Testis (tissue), 3 donors: Measurements from ENCODE around the gene KCNJ16. TPM values are rescaled to one million over a fixed set of nuclear protein-coding genes. Genes with fewer than 3 reads are reported as not detected.
A peak's percentile ranks its signal among the peaks of the same experiment; 100 is the strongest.

ENCODE experiments used
- DNase-seq: peaks from one replicate; pipeline ENCODE4 v3.0.0-alpha.2; 2019
- H3K27ac ChIP-seq, 2 donors: fragments of 200-600 bp; sonication (generic); one replicate each; pipeline ENCODE4 v1.5.1; 2019
- H3K27me3 ChIP-seq: fragments of 200-600 bp; sonication (generic); one replicate; pipeline ENCODE4 v1.5.1; 2019
- H3K36me3 ChIP-seq: fragments of 200-600 bp; sonication (generic); one replicate; pipeline ENCODE4 v1.5.1; 2017; ENCODE audit warnings: low read depth; ENCODE audit errors: missing control alignments
- H3K4me1 ChIP-seq: fragments of 200-600 bp; sonication (generic); one replicate; pipeline ENCODE4 v1.5.1; 2019
- H3K4me3 ChIP-seq, 2 donors: fragments of 200-600 bp; sonication (generic); one replicate each; pipeline ENCODE4 v1.5.1; 2017 to 2019
- H3K9me3 ChIP-seq: fragments of 200-600 bp; sonication (generic); one replicate; pipeline ENCODE4 v1.5.1; 2017
- POLR2A ChIP-seq: fragments of 450-650 bp; IDR thresholded peaks from one replicate; pipeline ENCODE4 v1.6.1; 2017; ENCODE audit warnings: antibody characterized with exemption, mild to moderate bottlenecking, moderate library complexity
- WGBS, 2 donors: methylation state at CpG; one replicate each; pipeline ENCODE4 v1.1.5; 2018; 5-methylcytosine and 5-hydroxymethylcytosine counted together
- intact Hi-C: fragments of 100-400 bp; cut with DNase I; formaldehyde crosslinking; loops from one replicate; pipeline ENCODE4 v1.15.1; 2023; ENCODE audit warnings: low total_unique reads
- polyA plus RNA-seq: library from polyadenylated mRNA; stranded (reverse); fragments of 350-450 nt; fragmentation: Illumina TruSeq; extraction: RNeasy Lipid Tissue Mini Kit (QIAGEN cat#74804); gene quantifications from one replicate; pipeline ENCODE4 v1.2.3, GENCODE V29; 2014; ENCODE audit warnings: low read depth, low replicate concordance; ENCODE audit not compliant: insufficient read depth
- total RNA-seq, 2 donors: library from RNA; depleted of rRNA; stranded (reverse); fragments of >200 nt; gene quantifications; one replicate each; pipeline ENCODE4 v1.2.3, GENCODE V29; 2016
- TF ChIP-seq, protein P1 (sequence below), 3 experiments: fragments of 450-650 bp in 2 of 3; fragments of 200-600 bp in 1 of 3; sonication (generic) in 1 of 3; IDR thresholded peaks; one replicate each; pipeline ENCODE4 v1.5.1; 2016 to 2019; ENCODE audit warnings: antibody characterized with exemption in 3 of 3, mild to moderate bottlenecking in 2 of 3, moderate library complexity in 1 of 3

Gene KCNJ16
- total and polyA plus RNA-seq, 3 donors from 2014 or later: 2.0 to 3.7 (median 2.2) TPM

DNA sequence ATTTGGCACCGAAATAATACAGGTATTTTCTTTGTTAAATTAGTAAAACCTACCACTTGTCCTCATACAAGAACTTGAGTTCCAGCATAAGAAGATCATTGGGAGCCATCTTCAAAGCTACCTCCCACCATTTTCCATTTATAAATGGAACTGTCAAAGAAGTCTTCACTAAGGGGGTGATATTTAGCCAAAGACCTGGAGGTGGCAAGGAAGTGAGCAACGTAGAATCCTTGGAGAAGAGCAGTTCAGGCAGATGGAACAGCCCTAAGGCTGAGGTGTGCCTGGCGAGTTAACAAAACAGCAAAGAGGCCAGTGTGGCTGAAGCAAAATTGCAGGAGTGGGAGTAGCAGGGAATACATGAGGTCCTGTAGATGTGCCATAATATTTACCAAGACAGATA lies 1.8 kb downstream of the KCNJ16 start:
- Histone ChIP-seq H3K27me3 (no peaks in the 10 kb centered on the region), H3K9me3 (no peaks in the 10 kb centered on the region), H3K4me1 (peaks cover 28% of the 10 kb centered on the region), H3K36me3 (no peaks in the 10 kb centered on the region), H3K4me3 (no peak overlapping the region), H3K27ac (no peak overlapping the region)
- 62 to 72% methylated on average over 3 of the region's 3 CpGs for WGBS, 2 donors
- intact Hi-C loops: no loop called here
- DNase-seq: no peak
- TF ChIP-seq, protein P1, sequence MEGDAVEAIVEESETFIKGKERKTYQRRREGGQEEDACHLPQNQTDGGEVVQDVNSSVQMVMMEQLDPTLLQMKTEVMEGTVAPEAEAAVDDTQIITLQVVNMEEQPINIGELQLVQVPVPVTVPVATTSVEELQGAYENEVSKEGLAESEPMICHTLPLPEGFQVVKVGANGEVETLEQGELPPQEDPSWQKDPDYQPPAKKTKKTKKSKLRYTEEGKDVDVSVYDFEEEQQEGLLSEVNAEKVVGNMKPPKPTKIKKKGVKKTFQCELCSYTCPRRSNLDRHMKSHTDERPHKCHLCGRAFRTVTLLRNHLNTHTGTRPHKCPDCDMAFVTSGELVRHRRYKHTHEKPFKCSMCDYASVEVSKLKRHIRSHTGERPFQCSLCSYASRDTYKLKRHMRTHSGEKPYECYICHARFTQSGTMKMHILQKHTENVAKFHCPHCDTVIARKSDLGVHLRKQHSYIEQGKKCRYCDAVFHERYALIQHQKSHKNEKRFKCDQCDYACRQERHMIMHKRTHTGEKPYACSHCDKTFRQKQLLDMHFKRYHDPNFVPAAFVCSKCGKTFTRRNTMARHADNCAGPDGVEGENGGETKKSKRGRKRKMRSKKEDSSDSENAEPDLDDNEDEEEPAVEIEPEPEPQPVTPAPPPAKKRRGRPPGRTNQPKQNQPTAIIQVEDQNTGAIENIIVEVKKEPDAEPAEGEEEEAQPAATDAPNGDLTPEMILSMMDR (IDR thresholded peaks at IDR 0.05): no peak
- TF ChIP-seq POLR2A: no peak

DNA sequence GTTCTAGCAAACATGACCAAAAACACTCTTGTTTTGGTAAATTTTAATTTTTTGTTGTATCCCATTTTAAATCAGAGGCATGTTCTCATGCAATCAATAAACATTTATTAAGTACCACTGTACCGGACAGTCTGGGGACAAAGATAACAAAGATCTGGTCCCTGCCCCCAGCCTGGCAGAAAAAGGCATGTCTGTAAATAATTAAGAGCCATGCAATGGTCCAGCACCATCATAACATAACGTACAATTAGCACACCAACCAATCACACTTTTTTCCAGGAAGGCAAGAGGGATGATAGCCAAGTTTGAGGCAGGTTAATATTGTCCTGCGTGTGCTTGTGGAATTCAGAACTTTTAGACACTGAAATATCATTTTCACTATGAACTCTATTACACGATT lies 3.5 kb downstream of the KCNJ16 start:
- Histone ChIP-seq H3K27me3 (no peaks in the 10 kb centered on the region), H3K4me3 (no peak overlapping the region), H3K36me3 (no peaks in the 10 kb centered on the region), H3K4me1 (peaks cover 22% of the 10 kb centered on the region), H3K27ac (peak overlapping the region in 1 of 2 donors; percentile 18), H3K9me3 (no peaks in the 10 kb centered on the region)
- TF ChIP-seq POLR2A: no peak
- TF ChIP-seq, protein P1 (IDR thresholded peaks at IDR 0.05): no peak
- no peak for DNase-seq
- intact Hi-C loops: no loop called here
- 37 to 47% methylated on average over 4 of the region's 4 CpGs for WGBS, 2 donors

DNA sequence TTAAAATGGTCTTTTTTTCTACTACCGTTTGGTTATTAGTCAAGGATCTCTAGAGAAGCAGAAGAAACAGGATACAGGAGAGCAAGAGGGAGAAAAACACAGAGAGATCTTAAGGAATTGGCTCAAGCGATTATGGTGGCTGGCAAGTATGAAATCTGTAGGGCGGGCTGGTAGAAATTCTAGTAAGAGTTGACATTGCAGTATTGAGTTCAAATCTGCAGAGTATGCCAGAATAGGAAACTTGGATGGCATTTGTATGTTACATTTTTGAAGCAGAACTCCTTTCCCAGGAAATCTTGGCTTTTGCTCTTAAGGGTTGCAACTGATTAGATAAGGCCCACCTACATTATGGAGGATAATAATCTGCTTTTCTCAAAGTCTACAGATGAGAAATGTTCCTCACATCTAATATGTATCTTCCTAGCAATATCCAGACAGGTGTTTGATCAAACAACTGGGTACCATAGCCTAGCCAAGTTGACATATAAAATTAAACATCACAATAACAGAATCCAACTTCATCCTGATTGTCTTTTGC lies 4.0 kb downstream of the KCNJ16 start:
- H3K4me3 ChIP-seq: no peak overlapping the region

DNA sequence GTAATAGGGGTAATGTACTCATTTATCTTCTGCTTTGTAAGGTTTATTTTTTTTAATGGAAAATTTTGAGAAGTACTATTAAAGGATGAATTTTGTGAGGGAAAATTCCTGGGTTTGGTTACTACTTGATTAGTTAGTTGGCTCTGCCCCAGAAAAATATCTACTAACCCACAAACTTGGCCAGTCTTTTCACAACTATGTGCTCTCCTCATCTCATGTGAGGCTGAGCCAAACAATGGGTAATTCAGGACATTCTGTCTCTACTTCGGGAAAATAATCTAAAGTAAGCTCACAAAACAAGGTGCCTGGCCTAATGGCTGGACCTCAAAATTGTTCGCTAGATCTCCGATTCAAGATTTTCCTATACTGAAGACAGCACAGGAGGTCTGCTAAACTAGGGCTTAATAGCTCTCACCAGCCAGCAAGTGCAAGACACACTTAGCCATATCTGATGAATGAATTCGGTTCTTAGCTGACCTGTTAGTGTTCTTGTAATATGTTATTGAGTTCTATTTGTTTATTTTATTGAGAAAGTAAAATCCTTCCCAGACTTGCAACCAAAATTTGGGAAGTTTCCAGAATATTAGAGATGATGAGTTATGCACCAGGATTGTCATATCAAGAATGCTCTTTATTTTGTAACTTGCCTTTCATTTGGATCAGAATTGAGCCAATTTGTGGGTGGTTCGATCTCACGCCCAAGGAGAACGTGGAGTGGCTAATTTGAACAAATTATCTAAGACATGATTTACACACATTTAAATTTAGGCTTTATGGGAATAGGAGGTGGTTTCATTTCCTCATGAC lies 5.7 kb downstream of the KCNJ16 start:
- intact Hi-C loops: no loop called here
- Histone ChIP-seq H3K9me3 (no peaks in the 10 kb centered on the region), H3K27ac (peak overlapping the region in 1 of 2 donors; percentile 34), H3K36me3 (no peaks in the 10 kb centered on the region), H3K4me1 (peaks cover 22% of the 10 kb centered on the region), H3K4me3 (no peak overlapping the region), H3K27me3 (no peaks in the 10 kb centered on the region)
- peak; percentile 32 for DNase-seq
- no peak for TF ChIP-seq POLR2A
- TF ChIP-seq, protein P1 (IDR thresholded peaks at IDR 0.05): no peak
- 29 to 44% methylated on average over 7 of the region's 7 CpGs for WGBS, 2 donors

More for the DNA sequence above, 4.0 kb downstream of the KCNJ16 start:
- WGBS, 2 donors: 69 to 74% methylated on average over 3 of the region's 3 CpGs
- H3K9me3 ChIP-seq: no peaks in the 10 kb centered on the region
- no peak for TF ChIP-seq POLR2A
- TF ChIP-seq, protein P1 (IDR thresholded peaks at IDR 0.05): no peak
- intact Hi-C loops: no loop called here
- DNase-seq: no peak
- H3K4me1 ChIP-seq: peaks cover 22% of the 10 kb centered on the region
- peak overlapping the region in 1 of 2 donors; percentile 18 for H3K27ac ChIP-seq
- H3K36me3 ChIP-seq: no peaks in the 10 kb centered on the region
- H3K27me3 ChIP-seq: no peaks in the 10 kb centered on the region
